B cell (primary cell): ENCODE results near the gene NPFF. TPM values are rescaled to one million over a fixed set of nuclear protein-coding genes. Genes with fewer than 3 reads are reported as not detected.

Experiments
- ATAC-seq: fragments of 200-7000 bp; cut with Tn5 transposase; one replicate; pipeline ENCODE4 v1.10.0; 2021; ENCODE audit warnings: low read depth, mild to moderate bottlenecking, moderate number of reproducible peaks, moderate library complexity
- CTCF ChIA-PET: fragments of 350-600 bp; sonication (Branson Sonifier 250); formaldehyde crosslinking; loops from one replicate; lab custom pipeline; 2021; ENCODE audit warnings: antibody characterized with exemption, inconsistent platforms; lab: Charles Lee
- POLR2A ChIA-PET: fragments of 350-600 bp; sonication (Branson Sonifier 250); formaldehyde crosslinking; loops from one replicate; lab custom pipeline; 2021; ENCODE audit warnings: antibody characterized with exemption; lab: Charles Lee
- DNase-seq: peaks from one replicate; pipeline ENCODE4 v3.0.0; 2013
- H2AFZ ChIP-seq: 2 replicates; pipeline ENCODE4 v1.6.1; 2012; ENCODE audit warnings: mild to moderate bottlenecking, low read depth, low read length; ENCODE audit not compliant: insufficient read depth, poor library complexity, severe bottlenecking
- H3K27ac ChIP-seq, 2 donors: 1 replicate in 1 of 2; 2 replicates in 1 of 2; pipeline ENCODE4 v1.5.1; 2012 to 2013; ENCODE audit warnings: low read length in 2 of 2, mild to moderate bottlenecking in 2 of 2, moderate library complexity in 1 of 2
- H3K27me3 ChIP-seq, 4 experiments: fragments of 200-600 bp in 1 of 4; sonication (generic) in 1 of 4; replicated peaks in 1 of 4; 1 replicate in 2 of 4; 2 replicates in 2 of 4; pipeline versions ENCODE4 v1.6.1 to v1.7.0; 2013 to 2016; ENCODE audit warnings: low read length in 3 of 4, mild to moderate bottlenecking in 2 of 4, mixed read lengths in 1 of 4, moderate library complexity in 1 of 4; ENCODE audit not compliant: insufficient read depth in 4 of 4, control insufficient read depth in 3 of 4; ENCODE audit errors: control extremely low read depth in 1 of 4
- H3K36me3 ChIP-seq, 2 experiments: replicated peaks in 1 of 2; 1 replicate in 1 of 2; 2 replicates in 1 of 2; pipeline versions ENCODE4 v1.6.1 to v1.7.1; 2013; ENCODE audit warnings: low read length in 1 of 2; ENCODE audit not compliant: insufficient read depth in 2 of 2, control insufficient read depth in 1 of 2; ENCODE audit errors: control extremely low read depth in 1 of 2, extremely low read depth in 1 of 2
- H3K4me1 ChIP-seq, 2 donors: fragments of 200-600 bp in 1 of 2; sonication (generic) in 1 of 2; 1 replicate in 1 of 2; 2 replicates in 1 of 2; pipeline versions ENCODE4 v1.5.1 to v1.6.1; 2013 to 2017; ENCODE audit warnings: low read length in 2 of 2; ENCODE audit not compliant: control insufficient read depth in 2 of 2, insufficient read depth in 2 of 2
- H3K4me2 ChIP-seq: replicated peaks from 2 replicates; pipeline ENCODE3; 2012; ENCODE audit warnings: mild to moderate bottlenecking, low read depth, low read length; ENCODE audit not compliant: poor library complexity, severe bottlenecking
- H3K4me3 ChIP-seq, 5 experiments: fragments of 200-600 bp in 1 of 5; sonication (generic) in 1 of 5; 1 replicate in 3 of 5; 2 replicates in 2 of 5; pipeline versions ENCODE4 v1.5.1 to v1.7.0; 2011 to 2016; ENCODE audit warnings: low read length in 4 of 5, mild to moderate bottlenecking in 4 of 5, low read depth in 2 of 5, control low read depth in 1 of 5, moderate library complexity in 1 of 5; ENCODE audit not compliant: insufficient read depth in 1 of 5; ENCODE audit errors: control extremely low read depth in 1 of 5, extremely low read depth in 1 of 5
- H3K79me2 ChIP-seq: fragments of 200-600 bp; sonication (generic); one replicate; pipeline ENCODE4 v1.6.0; 2016; ENCODE audit warnings: low read length; ENCODE audit not compliant: control insufficient read depth, insufficient read depth
- H3K9ac ChIP-seq: fragments of 200-600 bp; sonication (generic); 2 replicates; pipeline ENCODE4 v1.6.1; 2017; ENCODE audit warnings: mild to moderate bottlenecking, low read length, moderate library complexity
- H3K9me3 ChIP-seq, 3 donors: one replicate each; pipeline versions ENCODE4 v1.6.1 to v1.7.1; 2013; ENCODE audit warnings: low read length in 2 of 3; ENCODE audit not compliant: control insufficient read depth in 2 of 3, insufficient read depth in 1 of 3; ENCODE audit errors: control extremely low read depth in 1 of 3
- H4K20me1 ChIP-seq: 2 replicates; pipeline ENCODE4 v1.6.0; 2012; ENCODE audit warnings: mild to moderate bottlenecking, low read length; ENCODE audit not compliant: insufficient read depth, control insufficient read depth, poor library complexity, severe bottlenecking
- H3K27ac Mint-ChIP-seq: one replicate; pipeline ENCODE4 v1.8.0; 2021; ENCODE audit warnings: mixed read lengths
- H3K27me3 Mint-ChIP-seq: one replicate; pipeline ENCODE4 v1.8.0; 2021; ENCODE audit warnings: mixed read lengths
- H3K4me1 Mint-ChIP-seq: one replicate; pipeline ENCODE4 v1.8.0; 2021; ENCODE audit warnings: mixed read lengths
- H3K4me3 Mint-ChIP-seq: one replicate; pipeline ENCODE4 v1.8.0; 2021; ENCODE audit warnings: mixed read lengths
- H3K9me3 Mint-ChIP-seq: one replicate; pipeline ENCODE4 v1.8.0; 2022; ENCODE audit warnings: mixed read lengths; ENCODE audit not compliant: insufficient read depth
- EZH2 ChIP-seq: IDR thresholded peaks from 2 replicates; pipeline ENCODE4 v1.6.1; 2012; ENCODE audit warnings: borderline replicate concordance, low read depth, mild to moderate bottlenecking, moderate library complexity, low read length; ENCODE audit not compliant: insufficient read depth, poor library complexity, severe bottlenecking
- WGBS: methylation state at CpG from one replicate; pipeline ENCODE4 v1.1.5; 2013; ENCODE audit warnings: missing lambda C conversion rate; ENCODE audit not compliant: insufficient coverage; 5-methylcytosine and 5-hydroxymethylcytosine counted together
- intact Hi-C: fragments of 100-400 bp; cut with micrococcal nuclease; formaldehyde crosslinking; loops from one replicate; pipeline ENCODE4 v1.10.0; 2022
- polyA plus RNA-seq: library from polyadenylated mRNA; depleted of rRNA; stranded (reverse); fragments of >200 nt; gene quantifications from 2 replicates; pipeline ENCODE4 v1.2.3, GENCODE V29; 2012
- total RNA-seq, 2 donors: library from RNA; stranded (reverse); fragments of 120-200 nt in 1 of 2; gene quantifications; 1 replicate in 1 of 2; 2 replicates in 1 of 2; pipeline versions ENCODE4 v1.2.3 to v1.2.4, GENCODE V29; 2013 to 2022
- TF ChIP-seq, protein P1 (sequence below): fragments of 200-600 bp; IDR thresholded peaks from one replicate; pipeline ENCODE4 v1.8.0; 2022; ENCODE audit warnings: antibody characterized with exemption, mild to moderate bottlenecking

NPFF gene
- total and polyA plus RNA-seq, 2 donors (not counting 1 experiment from before 2014, with no cell fraction given) = 0.34 TPM; not detected in 1

DNA sequence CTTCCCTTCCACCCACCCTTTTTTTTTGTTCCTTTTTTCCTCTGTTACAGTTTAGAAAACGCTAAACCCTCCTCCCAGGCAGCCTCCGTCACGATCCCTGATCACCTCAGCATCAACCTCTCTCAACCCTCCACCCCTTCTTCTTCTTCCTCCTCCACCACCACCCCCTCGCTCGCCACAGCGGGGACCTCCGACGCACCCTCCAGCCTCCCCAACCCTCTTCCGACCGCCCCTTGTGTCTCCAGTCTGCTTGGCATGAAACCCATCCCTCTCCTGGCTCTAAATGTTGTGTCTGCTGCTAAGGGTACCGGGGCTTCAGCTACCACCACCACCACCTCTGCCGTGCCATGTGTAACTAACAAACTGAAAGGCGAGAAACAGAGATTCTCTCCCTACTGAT lies 32.5 kb downstream of the NPFF start:
- Mint-ChIP-seq H3K9me3 (no peaks in the 10 kb centered on the region), H3K27me3 (no peaks in the 10 kb centered on the region), H3K4me3 (no peak overlapping the region), H3K27ac (peak overlapping the region; percentile 46), H3K4me1 (peaks cover 3% of the 10 kb centered on the region)
- ChIA-PET POLR2A (no interaction called here), CTCF (interaction anchor here (0.9 to 4.9 kb wide), 9 partner anchors 19 to 130 kb away, joined by 3 to 24 read pairs (median 3); no protein-coding TSS in a partner anchor)
- H4K20me1 ChIP-seq = peaks cover 86% of the 10 kb centered on the region
- H3K27me3 ChIP-seq = no peaks in the 10 kb centered on the region
- DNase-seq (no peak), ATAC-seq (no peak)
- H3K36me3 ChIP-seq = peaks cover 14 to 93% of the 10 kb centered on the region in 2 experiments
- peaks cover 34% of the 10 kb centered on the region for H3K79me2 ChIP-seq
- no peaks in the 10 kb centered on the region for H3K9me3 ChIP-seq
- no peak overlapping the region for H3K9ac ChIP-seq
- intact Hi-C loops = loop anchor here (5.0 kb wide), 1 partner anchor 32 kb away; the partner anchor contains the start of gene NPFF
- H3K27ac ChIP-seq = no peak overlapping the region
- TF ChIP-seq, protein P1, sequence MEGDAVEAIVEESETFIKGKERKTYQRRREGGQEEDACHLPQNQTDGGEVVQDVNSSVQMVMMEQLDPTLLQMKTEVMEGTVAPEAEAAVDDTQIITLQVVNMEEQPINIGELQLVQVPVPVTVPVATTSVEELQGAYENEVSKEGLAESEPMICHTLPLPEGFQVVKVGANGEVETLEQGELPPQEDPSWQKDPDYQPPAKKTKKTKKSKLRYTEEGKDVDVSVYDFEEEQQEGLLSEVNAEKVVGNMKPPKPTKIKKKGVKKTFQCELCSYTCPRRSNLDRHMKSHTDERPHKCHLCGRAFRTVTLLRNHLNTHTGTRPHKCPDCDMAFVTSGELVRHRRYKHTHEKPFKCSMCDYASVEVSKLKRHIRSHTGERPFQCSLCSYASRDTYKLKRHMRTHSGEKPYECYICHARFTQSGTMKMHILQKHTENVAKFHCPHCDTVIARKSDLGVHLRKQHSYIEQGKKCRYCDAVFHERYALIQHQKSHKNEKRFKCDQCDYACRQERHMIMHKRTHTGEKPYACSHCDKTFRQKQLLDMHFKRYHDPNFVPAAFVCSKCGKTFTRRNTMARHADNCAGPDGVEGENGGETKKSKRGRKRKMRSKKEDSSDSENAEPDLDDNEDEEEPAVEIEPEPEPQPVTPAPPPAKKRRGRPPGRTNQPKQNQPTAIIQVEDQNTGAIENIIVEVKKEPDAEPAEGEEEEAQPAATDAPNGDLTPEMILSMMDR = no peak
- no peak for TF ChIP-seq EZH2
- no peaks in the 10 kb centered on the region for H3K4me1 ChIP-seq
- H2AFZ ChIP-seq = no peak overlapping the region
- H3K4me3 ChIP-seq = no peak overlapping the region
- no peak overlapping the region for H3K4me2 ChIP-seq
- WGBS = 86% methylated on average over 10 of the region's 13 CpGs

DNA sequence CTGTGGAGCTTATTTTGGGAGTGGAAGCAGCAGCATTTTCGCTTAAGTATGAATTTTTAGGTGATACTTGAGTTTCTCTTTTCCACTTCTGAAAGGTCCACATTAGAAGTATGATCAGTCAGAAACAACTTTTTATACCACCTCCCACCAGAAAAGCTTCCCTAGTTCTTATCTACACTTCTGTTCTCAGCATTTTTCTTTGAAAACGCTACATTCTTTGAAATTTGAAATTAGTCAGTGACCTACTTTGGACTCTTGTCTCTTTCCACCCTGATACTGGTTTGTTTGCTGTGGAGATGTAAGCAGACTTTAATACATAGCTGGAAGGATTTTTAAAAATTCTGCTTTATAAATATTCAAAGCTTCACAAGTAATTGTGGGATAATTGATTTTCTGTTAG lies 33.2 kb downstream of the NPFF start:
- peaks cover 3% of the 10 kb centered on the region for H3K4me1 Mint-ChIP-seq
- no peaks in the 10 kb centered on the region for H3K9me3 Mint-ChIP-seq
- Histone ChIP-seq H3K36me3 (peaks cover 14 to 93% of the 10 kb centered on the region in 2 experiments), H3K4me3 (no peak overlapping the region), H4K20me1 (peaks cover 88% of the 10 kb centered on the region), H3K27me3 (no peaks in the 10 kb centered on the region), H3K4me2 (no peak overlapping the region), H3K9ac (no peak overlapping the region), H3K4me1 (no peaks in the 10 kb centered on the region), H3K79me2 (peaks cover 39% of the 10 kb centered on the region), H3K9me3 (no peaks in the 10 kb centered on the region), H3K27ac (no peak overlapping the region), H2AFZ (no peak overlapping the region)
- no peak for ATAC-seq
- H3K4me3 Mint-ChIP-seq = no peak overlapping the region
- ChIA-PET CTCF (interaction anchor here (0.9 to 4.9 kb wide), 7 partner anchors 17 to 122 kb away, joined by 3 to 24 read pairs (median 3); partner anchors contain the start of gene TARBP2), POLR2A (no interaction called here)
- no peak for TF ChIP-seq EZH2
- TF ChIP-seq, protein P1 = no peak
- no peaks in the 10 kb centered on the region for H3K27me3 Mint-ChIP-seq
- H3K27ac Mint-ChIP-seq = no peak overlapping the region
- intact Hi-C loops = loop anchor here (5.0 kb wide), 1 partner anchor 33 kb away; the partner anchor contains the start of gene NPFF
- WGBS = no CpG with 5 or more reads among the region's 2 CpGs
- DNase-seq = no peak
